CD4-positive, alpha-beta T cell treated with Interleukin-12 subunit alpha and Interleukin-12 subunit beta, for 1 hour (primary cell): ENCODE results near the gene STK11IP.

Experiments used
- DNase-seq: peaks from one replicate; pipeline ENCODE4 v3.0.0-alpha.2; 2020

STK11IP gene

DNA sequence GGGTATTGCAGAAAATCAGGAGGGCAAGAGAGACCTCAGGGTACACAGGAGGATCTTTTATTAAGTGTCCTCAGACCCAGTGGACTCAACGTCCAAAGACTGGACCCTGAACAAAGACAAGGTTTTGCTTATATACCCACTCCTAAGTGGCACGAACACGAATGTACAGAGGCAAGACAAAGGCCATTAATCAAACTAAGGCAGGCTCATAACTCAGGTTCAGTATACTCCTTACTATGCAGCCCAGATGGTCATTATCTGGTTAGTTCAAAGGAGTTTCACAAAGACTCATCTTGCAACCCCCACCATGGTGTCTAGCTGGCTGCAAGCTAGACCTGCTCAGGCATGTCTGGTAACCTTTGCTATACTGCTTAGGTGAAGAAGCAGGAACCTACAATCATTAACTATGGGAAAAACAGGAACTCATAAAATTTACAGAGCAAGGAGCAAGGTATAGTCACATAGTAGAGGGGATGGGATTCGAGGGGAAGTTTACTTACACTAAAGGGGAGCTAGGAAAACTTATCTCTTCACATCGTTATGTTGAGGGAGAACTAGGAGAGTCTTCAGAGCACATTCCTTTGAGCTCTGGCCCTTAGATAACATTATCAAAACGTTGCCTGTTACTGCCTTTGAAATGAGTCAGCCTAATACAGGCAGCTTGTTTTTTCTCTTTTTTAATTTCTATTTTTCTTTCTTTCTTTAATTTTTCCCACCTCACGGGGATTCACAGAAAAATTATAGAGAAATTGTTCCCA is 63.7 kb downstream of the STK11IP start:
- DNase-seq, result no peak

GRCh38 chr2:219661955-219662395 is 64.3 kb downstream of the STK11IP start:
- no peak for DNase-seq

DNA sequence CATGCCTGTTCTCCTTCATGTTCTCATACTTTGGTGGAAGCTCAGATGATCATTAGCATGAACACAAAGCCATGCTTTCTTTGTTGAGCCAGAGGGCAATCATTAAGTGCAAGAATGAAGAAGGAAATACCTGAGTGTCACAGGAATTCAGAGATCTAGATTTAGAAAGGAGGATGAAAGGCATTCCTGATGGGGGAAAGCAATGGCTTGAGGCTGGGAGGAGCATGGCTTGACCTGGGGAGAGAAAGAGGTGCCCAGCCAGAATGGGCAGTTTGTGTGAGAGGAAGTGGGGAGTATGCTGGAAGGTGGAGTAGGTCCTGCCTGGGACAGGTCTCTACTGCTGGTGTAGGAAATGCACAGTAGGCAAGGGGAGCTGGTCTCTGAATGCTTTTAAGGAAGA is 64.9 kb downstream of the STK11IP start:
- DNase-seq, result no peak

- no peak for DNase-seq
These were observed 65.6 kb downstream of the STK11IP start for GRCh38 chr2:219663116-219663762.

DNA sequence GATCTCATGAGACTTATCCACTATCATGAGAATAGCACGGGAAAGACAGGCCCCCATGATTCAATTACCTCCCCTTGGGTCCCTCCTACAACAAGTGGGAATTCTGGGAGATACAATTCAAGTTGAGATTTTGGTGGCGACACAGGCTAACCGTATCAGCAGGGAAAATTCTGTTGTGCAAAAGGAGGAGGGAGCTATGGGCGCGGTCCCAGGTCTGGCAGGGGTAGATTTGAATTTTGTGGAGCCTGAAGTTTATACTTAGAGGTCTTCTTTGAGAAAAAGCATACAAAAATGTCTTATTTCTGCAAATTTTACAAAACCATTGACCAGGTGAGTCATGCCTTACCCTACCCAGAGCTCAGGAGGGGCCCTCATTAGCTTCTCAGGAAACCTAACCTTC is 66.4 kb downstream of the STK11IP start:
- no peak for DNase-seq

DNA sequence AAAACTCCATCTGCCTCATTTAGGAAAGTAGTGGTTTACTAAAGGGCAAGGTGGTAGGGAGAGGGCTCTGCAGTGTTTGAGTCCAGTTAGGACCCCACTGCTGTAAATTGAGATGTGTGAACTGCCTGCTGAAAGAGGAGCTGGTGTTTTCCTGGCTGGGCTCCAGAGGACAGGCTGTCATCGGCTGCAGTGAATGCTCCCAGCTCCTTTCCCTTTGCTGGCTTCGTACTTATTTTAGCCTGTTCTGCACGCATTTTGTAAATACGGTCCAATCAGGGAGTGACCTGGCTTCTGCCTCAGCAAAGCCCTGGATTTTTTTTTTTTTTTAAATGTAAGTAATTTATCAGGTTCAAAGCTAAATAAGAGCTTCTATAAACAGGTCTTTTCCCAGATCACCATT is 67.3 kb downstream of the STK11IP start:
- no peak for DNase-seq

- DNase-seq, result no peak
These were observed 68.3 kb downstream of the STK11IP start for GRCh38 chr2:219665926-219666325.
